Loucy (cell line): ENCODE data around the gene PC.

ENCODE experiments used
- H2AFZ ChIP-seq: fragments of 200-600 bp; sonication (generic); 2 replicates; pipeline ENCODE4 v1.6.0; 2016; ENCODE audit warnings: antibody characterized with exemption, mild to moderate bottlenecking, low read length, moderate library complexity
- H3F3A ChIP-seq: fragments of 200-600 bp; 2 replicates; pipeline ENCODE4 v1.6.0; 2016; ENCODE audit warnings: antibody characterized with exemption, low read depth, mild to moderate bottlenecking
- H3K27me3 ChIP-seq: fragments of 200-600 bp; sonication (generic); 2 replicates; pipeline ENCODE4 v1.6.1; 2014; ENCODE audit warnings: low read length, mild to moderate bottlenecking; ENCODE audit not compliant: insufficient read depth, poor library complexity, severe bottlenecking
- H3K36me3 ChIP-seq: fragments of 200-600 bp; sonication (generic); 2 replicates; pipeline ENCODE4 v1.6.1; 2016; ENCODE audit warnings: low read length; ENCODE audit not compliant: insufficient read depth
- H3K4me1 ChIP-seq: fragments of 200-600 bp; sonication (generic); 2 replicates; pipeline ENCODE4 v1.5.1; 2014; ENCODE audit warnings: low read length, mild to moderate bottlenecking; ENCODE audit not compliant: insufficient read depth, poor library complexity, severe bottlenecking
- H3K4me2 ChIP-seq: fragments of 200-600 bp; sonication (generic); 2 replicates; pipeline ENCODE4 v1.6.0; 2014; ENCODE audit warnings: antibody characterized with exemption, low read length, low read depth, mild to moderate bottlenecking; ENCODE audit not compliant: poor library complexity, severe bottlenecking
- H3K4me3 ChIP-seq: fragments of 200-600 bp; sonication (generic); 2 replicates; pipeline ENCODE4 v1.5.1; 2014; ENCODE audit warnings: low read length, mild to moderate bottlenecking, mixed read lengths; ENCODE audit not compliant: poor library complexity, severe bottlenecking
- H3K79me2 ChIP-seq: fragments of 200-600 bp; sonication (generic); 2 replicates; pipeline ENCODE4 v1.6.1; 2014; ENCODE audit warnings: low read length; ENCODE audit not compliant: insufficient read depth
- H3K9ac ChIP-seq: fragments of 200-600 bp; sonication (generic); 2 replicates; pipeline ENCODE4 v1.6.0; 2014; ENCODE audit warnings: mild to moderate bottlenecking, low read depth, low read length, moderate library complexity; ENCODE audit not compliant: poor library complexity, severe bottlenecking
- H3K9me2 ChIP-seq: fragments of 200-600 bp; sonication (generic); replicated peaks from 2 replicates; pipeline ENCODE4 v1.6.1; 2016; ENCODE audit warnings: low read depth, low read length, mixed read lengths
- H3K9me3 ChIP-seq: fragments of 200-600 bp; sonication (generic); 2 replicates; pipeline ENCODE4 v1.6.1; 2014; ENCODE audit warnings: mild to moderate bottlenecking, antibody characterized with exemption, low read length, low read depth; ENCODE audit not compliant: insufficient read depth
- H4K20me1 ChIP-seq: fragments of 200-600 bp; sonication (generic); 2 replicates; pipeline ENCODE4 v1.6.0; 2014; ENCODE audit warnings: antibody characterized with exemption, low read length, mild to moderate bottlenecking; ENCODE audit not compliant: insufficient read depth, poor library complexity, severe bottlenecking
- CTCF ChIP-seq: fragments of 200-600 bp; sonication (generic); conservative IDR thresholded peaks from 2 replicates; pipeline ENCODE4 v1.5.1; 2014; ENCODE audit warnings: mild to moderate bottlenecking, antibody characterized with exemption, low read length
- EZH2phosphoT487 ChIP-seq: fragments of 200-600 bp; IDR thresholded peaks from 2 replicates; pipeline ENCODE4 v1.6.1; 2018; ENCODE audit warnings: antibody characterized with exemption, mild to moderate bottlenecking, moderate library complexity, borderline replicate concordance

The PC gene

GRCh38 chr11:66938582-66939135 lies 19.5 kb downstream of the PC start:
- no peak overlapping the region for H3K4me3 ChIP-seq
- H3F3A ChIP-seq, result no peaks in the 10 kb centered on the region
- no peaks in the 10 kb centered on the region for H4K20me1 ChIP-seq
- H2AFZ ChIP-seq, result no peak overlapping the region
- H3K4me2 ChIP-seq, result no peak overlapping the region
- H3K79me2 ChIP-seq, result no peaks in the 10 kb centered on the region
- TF ChIP-seq EZH2phosphoT487 (no peak), CTCF (no peak)
- H3K36me3 ChIP-seq, result no peaks in the 10 kb centered on the region
- no peaks in the 10 kb centered on the region for H3K9me3 ChIP-seq
- no peaks in the 10 kb centered on the region for H3K9me2 ChIP-seq
- H3K27me3 ChIP-seq, result no peaks in the 10 kb centered on the region
- H3K9ac ChIP-seq, result no peak overlapping the region
- no peaks in the 10 kb centered on the region for H3K4me1 ChIP-seq

GRCh38 chr11:66937193-66937733 lies 20.9 kb downstream of the PC start:
- Histone ChIP-seq H3K9ac (no peak overlapping the region), H3K9me3 (no peaks in the 10 kb centered on the region), H3K9me2 (no peaks in the 10 kb centered on the region), H3K4me1 (no peaks in the 10 kb centered on the region), H3F3A (no peaks in the 10 kb centered on the region), H3K27me3 (no peaks in the 10 kb centered on the region), H2AFZ (no peak overlapping the region), H3K79me2 (no peaks in the 10 kb centered on the region), H3K4me2 (no peak overlapping the region), H3K36me3 (no peaks in the 10 kb centered on the region), H4K20me1 (no peaks in the 10 kb centered on the region), H3K4me3 (no peak overlapping the region)
- TF ChIP-seq CTCF, result no peak
- TF ChIP-seq EZH2phosphoT487, result no peak

- Histone ChIP-seq H2AFZ (no peak overlapping the region), H3K9me3 (no peaks in the 10 kb centered on the region), H4K20me1 (no peaks in the 10 kb centered on the region), H3K79me2 (no peaks in the 10 kb centered on the region), H3K36me3 (no peaks in the 10 kb centered on the region), H3K4me3 (no peak overlapping the region), H3K27me3 (no peaks in the 10 kb centered on the region), H3F3A (no peaks in the 10 kb centered on the region), H3K4me1 (no peaks in the 10 kb centered on the region), H3K9me2 (no peaks in the 10 kb centered on the region), H3K4me2 (no peak overlapping the region), H3K9ac (no peak overlapping the region)
- TF ChIP-seq EZH2phosphoT487, result no peak
- no peak for TF ChIP-seq CTCF
Measured at GRCh38 chr11:66936311-66936711, 21.9 kb downstream of the PC start.
